HCT116 (cell line): ENCODE data around the gene FEZF2. TPM values are rescaled to one million over a fixed set of nuclear protein-coding genes. Genes with fewer than 3 reads are reported as not detected.

Experiments
- ATAC-seq: fragments of 200-7000 bp; cut with Tn5 transposase; 2 replicates; pipeline ENCODE4 v1.9.1; 2020; ENCODE audit warnings: mild to moderate bottlenecking, moderate library complexity
- BruUV-seq: library from RNA; stranded (reverse); fragments of 400-500 nt; replicated peaks from 2 replicates; lab custom pipeline; 2021; lab: Mats Ljungman, UMichigan
- CTCF ChIA-PET: fragments of 300-600 bp; sonication (Branson Sonifier 250); formaldehyde crosslinking; loops from one replicate; lab custom pipeline; 2021; ENCODE audit warnings: antibody characterized with exemption; lab: Charles Lee
- POLR2A ChIA-PET: fragments of 300-600, 350-600 bp; sonication (Branson Sonifier 250); formaldehyde crosslinking; loops from one replicate; lab custom pipeline; 2021; ENCODE audit warnings: antibody characterized with exemption; lab: Charles Lee
- RAD21 ChIA-PET, 2 experiments: fragments of 300-600 bp; sonication (Branson Sonifier 250); formaldehyde crosslinking; loops; one replicate each; lab custom pipeline; 2023; ENCODE audit warnings: low total read pairs in 2 of 2; ENCODE audit not compliant: uncharacterized antibody in 2 of 2, unreplicated experiment in 2 of 2, low non-redundant PET in 1 of 2; lab: Charles Lee
- DNase-seq: peaks from one replicate; pipeline ENCODE4 v3.0.0-alpha.2; 2010; ENCODE audit warnings: low read depth, low spot score
- H2AFZ ChIP-seq: fragments of 200-600 bp; shearing (Covaris generic), sonication (generic); 2 replicates; pipeline ENCODE4 v1.6.1; 2017; ENCODE audit warnings: low read depth, mixed run types, mixed read lengths, antibody characterized with exemption, low read length; ENCODE audit not compliant: poor library complexity, severe bottlenecking
- H3K27ac ChIP-seq: 2 replicates; pipeline ENCODE4 v1.5.1; 2012; ENCODE audit warnings: low read depth, low read length
- H3K27me3 ChIP-seq: fragments of 200-600 bp; sonication (generic); 2 replicates; pipeline ENCODE4 v1.6.1; 2016; ENCODE audit warnings: mixed run types, low read length, mixed read lengths; ENCODE audit not compliant: insufficient read depth
- H3K36me3 ChIP-seq, 2 experiments: fragments of 200-500 bp in 1 of 2; fragments of 200-600 bp in 1 of 2; sonication (Bioruptor generic) in 1 of 2; sonication (generic) in 1 of 2; 2 replicates each; pipeline versions ENCODE4 v1.5.1 to v1.6.1; 2014 to 2016; ENCODE audit warnings: low read length in 2 of 2, inconsistent platforms in 1 of 2, mixed read lengths in 1 of 2, mixed run types in 1 of 2; ENCODE audit not compliant: insufficient read depth in 2 of 2, control insufficient read depth in 1 of 2
- H3K4me1 ChIP-seq, 2 experiments: fragments of 200-600 bp in 1 of 2; sonication (generic) in 1 of 2; 2 replicates each; pipeline versions ENCODE4 v1.5.1 to v1.6.1; 2012 to 2017; ENCODE audit warnings: low read length in 2 of 2, inconsistent platforms in 1 of 2, mild to moderate bottlenecking in 1 of 2, mixed read lengths in 1 of 2, mixed run types in 1 of 2, moderate library complexity in 1 of 2; ENCODE audit not compliant: insufficient read depth in 2 of 2, control insufficient read depth in 1 of 2
- H3K4me2 ChIP-seq: fragments of 200-600 bp; sonication (generic); 2 replicates; pipeline ENCODE4 v1.6.1; 2017; ENCODE audit warnings: mixed run types, low read length, mixed read lengths
- H3K4me3 ChIP-seq, 2 experiments: fragments of 200-600 bp in 1 of 2; sonication (generic) in 1 of 2; replicated peaks in 1 of 2; 2 replicates each; pipeline ENCODE4 v1.5.1; 2011 to 2016; ENCODE audit warnings: low read length in 2 of 2, control low read depth in 1 of 2, low read depth in 1 of 2, mild to moderate bottlenecking in 1 of 2, mixed read lengths in 1 of 2, mixed run types in 1 of 2
- H3K79me2 ChIP-seq: fragments of 200-600 bp; sonication (generic); 2 replicates; pipeline ENCODE4 v1.6.1; 2017; ENCODE audit warnings: mild to moderate bottlenecking, mixed run types, low read length, moderate library complexity, mixed read lengths; ENCODE audit not compliant: insufficient read depth
- H3K9ac ChIP-seq: fragments of 200-600 bp; sonication (generic); 2 replicates; pipeline ENCODE4 v1.6.1; 2016; ENCODE audit warnings: low read length, mixed read lengths
- H3K9me2 ChIP-seq: fragments of 200-600 bp; sonication (generic), shearing (Covaris generic); 2 replicates; pipeline ENCODE4 v1.6.1; 2017; ENCODE audit warnings: mixed run types, mild to moderate bottlenecking, moderate library complexity; ENCODE audit not compliant: insufficient read depth
- H3K9me3 ChIP-seq, 2 experiments: fragments of 200-500 bp in 1 of 2; fragments of 200-600 bp in 1 of 2; sonication (Bioruptor generic) in 1 of 2; sonication (generic) in 1 of 2; 2 replicates each; pipeline ENCODE4 v1.6.1; 2014 to 2017; ENCODE audit warnings: low read length in 2 of 2, mixed read lengths in 2 of 2, inconsistent platforms in 1 of 2, low read depth in 1 of 2, mild to moderate bottlenecking in 1 of 2, mixed run types in 1 of 2, moderate library complexity in 1 of 2; ENCODE audit not compliant: control insufficient read depth in 1 of 2, insufficient read depth in 1 of 2
- H4K20me1 ChIP-seq: fragments of 200-600 bp; sonication (generic), shearing (Covaris generic); 2 replicates; pipeline ENCODE4 v1.6.1; 2017; ENCODE audit warnings: mixed run types, mild to moderate bottlenecking, moderate library complexity; ENCODE audit not compliant: insufficient read depth
- ATF3 ChIP-seq: IDR thresholded peaks from 2 replicates; pipeline ENCODE4 v1.6.1; 2012
- CBX3 ChIP-seq: IDR thresholded peaks from 2 replicates; pipeline ENCODE4 v1.6.1; 2012; ENCODE audit warnings: low read depth
- CEBPB ChIP-seq: IDR thresholded peaks from 2 replicates; pipeline ENCODE4 v1.6.1; 2012; ENCODE audit warnings: low read depth
- EZH2 ChIP-seq: fragments of 200-600 bp; sonication (generic); IDR thresholded peaks from 2 replicates; pipeline ENCODE4 v1.6.1; 2017; ENCODE audit warnings: antibody characterized with exemption, mixed run types
- FOSL1 ChIP-seq: IDR thresholded peaks from 2 replicates; pipeline ENCODE4 v1.6.1; 2012; ENCODE audit warnings: low read depth
- JUND ChIP-seq: IDR thresholded peaks from 2 replicates; pipeline ENCODE4 v1.6.1; 2012
- MAX ChIP-seq: IDR thresholded peaks from 2 replicates; pipeline ENCODE4 v1.6.1; 2012
- POLR2A ChIP-seq: IDR thresholded peaks from 2 replicates; pipeline ENCODE4 v1.7.0; 2011; ENCODE audit warnings: borderline replicate concordance; ENCODE audit not compliant: insufficient read depth, insufficient read length; ENCODE audit errors: extremely low read depth
- POLR2AphosphoS5 ChIP-seq: IDR thresholded peaks from 2 replicates; pipeline ENCODE4 v1.6.1; 2011; ENCODE audit warnings: mild to moderate bottlenecking, low read depth, low read length, moderate library complexity
- RAD21 ChIP-seq: IDR thresholded peaks from 2 replicates; pipeline ENCODE4 v1.6.1; 2012; ENCODE audit warnings: low read depth, mild to moderate bottlenecking
- REST ChIP-seq: IDR thresholded peaks from 2 replicates; pipeline ENCODE4 v1.6.1; 2012; ENCODE audit warnings: low read depth
- SIN3A ChIP-seq: IDR thresholded peaks from 2 replicates; pipeline ENCODE4 v1.6.1; 2012; ENCODE audit warnings: low read depth
- SP1 ChIP-seq: IDR thresholded peaks from 2 replicates; pipeline ENCODE4 v1.6.1; 2012; ENCODE audit warnings: low read depth
- SRF ChIP-seq: IDR thresholded peaks from 2 replicates; pipeline ENCODE4 v1.6.1; 2012; ENCODE audit warnings: low read depth
- TCF7L2 ChIP-seq: IDR thresholded peaks from 2 replicates; pipeline ENCODE4 v1.7.0; 2011; ENCODE audit warnings: borderline replicate concordance, inconsistent platforms; ENCODE audit not compliant: insufficient read depth, insufficient read length; ENCODE audit errors: extremely low read depth
- YY1 ChIP-seq: IDR thresholded peaks from 2 replicates; pipeline ENCODE4 v1.6.1; 2011; ENCODE audit warnings: low read length, low read depth, moderate library complexity, mild to moderate bottlenecking; ENCODE audit not compliant: insufficient replicate concordance; ENCODE audit errors: extremely low read depth
- ZBTB33 ChIP-seq: IDR thresholded peaks from 2 replicates; pipeline ENCODE4 v1.6.1; 2011; ENCODE audit warnings: mild to moderate bottlenecking, low read length, moderate library complexity; ENCODE audit not compliant: insufficient replicate concordance; ENCODE audit errors: extremely low read depth
- ZFX ChIP-seq: fragments of 450-650 bp; IDR thresholded peaks from 2 replicates; pipeline ENCODE4 v1.6.1; 2017
- ZNF274 ChIP-seq: fragments of 200-500 bp; sonication (Bioruptor generic); IDR thresholded peaks from 2 replicates; pipeline ENCODE4 v1.6.1; 2014; ENCODE audit warnings: mild to moderate bottlenecking, low read depth, low read length, inconsistent platforms
- intact Hi-C: fragments of 100-400 bp; cut with micrococcal nuclease; formaldehyde crosslinking; loops from 2 replicates; pipeline ENCODE4 v1.10.0; 2022
- total RNA-seq: library from RNA; stranded (reverse); gene quantifications from one replicate; pipeline ENCODE4 v1.2.1, GENCODE V29; 2021; ENCODE audit not compliant: unreplicated experiment

FEZF2 gene
- total RNA-seq, 1 experiment from 2014 or later = not detected

- H3K9me3 ChIP-seq = no peaks in the 10 kb centered on the region
- no peak for TF ChIP-seq RAD21
- no peak for TF ChIP-seq ZBTB33
- TF ChIP-seq ATF3 = no peak
- no peak for TF ChIP-seq ZNF274
- no peak for TF ChIP-seq CEBPB
- no peak for TF ChIP-seq JUND
- TF ChIP-seq ZFX = no peak
- TF ChIP-seq SRF = no peak
- TF ChIP-seq SP1 = no peak
- no peak for TF ChIP-seq SIN3A
- no peak for TF ChIP-seq CBX3
- no peak for TF ChIP-seq POLR2A
- TF ChIP-seq FOSL1 = no peak
- TF ChIP-seq POLR2AphosphoS5 = no peak
- TF ChIP-seq REST = no peak
- TF ChIP-seq YY1 = no peak
- no peak for TF ChIP-seq TCF7L2
- no peak for TF ChIP-seq EZH2
- TF ChIP-seq MAX = no peak
- no peak overlapping the region for H3K27ac ChIP-seq
- ATAC-seq (no peak), DNase-seq (no peak)
- ChIA-PET RAD21 (no interaction called here), POLR2A (no interaction called here), CTCF (no interaction called here)
- no peaks in the 10 kb centered on the region for H3K9me2 ChIP-seq
- H3K36me3 ChIP-seq = no peaks in the 10 kb centered on the region
- no peaks in the 10 kb centered on the region for H4K20me1 ChIP-seq
- no peak overlapping the region for H2AFZ ChIP-seq
- BruUV-seq = no TSS peak
- no peaks in the 10 kb centered on the region for H3K79me2 ChIP-seq
- H3K4me2 ChIP-seq = no peak overlapping the region
- H3K4me3 ChIP-seq = no peak overlapping the region
- intact Hi-C loops = no loop called here
- H3K9ac ChIP-seq = no peak overlapping the region
- peaks cover 17% of the 10 kb centered on the region for H3K27me3 ChIP-seq
- H3K4me1 ChIP-seq = no peaks in the 10 kb centered on the region
These were observed 9.2 kb downstream of the FEZF2 start for GRCh38 chr3:62364191-62364590.
